Measurements from ENCODE around the gene CARD11.

The CARD11 gene

GRCh38 chr7:3033136-3033535 lies 10.5 kb downstream of the CARD11 start:
- TF ChIP-seq CTCF (IDR thresholded peaks at IDR 0.05; ENCODE audit: insufficient read depth, low read length) (no peak), GABPA (IDR thresholded peaks at IDR 0.05; ENCODE audit: low read depth) (no peak), POLR2AphosphoS5 (IDR thresholded peaks at IDR 0.05; ENCODE audit: low read depth) (no peak), REST (IDR thresholded peaks at IDR 0.05; ENCODE audit: insufficient replicate concordance, low read depth) (no peak), SPI1 (IDR thresholded peaks at IDR 0.05; ENCODE audit: borderline replicate concordance, low read depth) (no peak)
- H3K4me3 ChIP-seq (replicated peaks; ENCODE audit: insufficient read depth, low read length), result no peak overlapping the region
- DNase-seq (ENCODE audit: low read depth in 1 of 2, low spot score in 1 of 2), result no peak

GRCh38 chr7:3032256-3032655 lies 11.4 kb downstream of the CARD11 start:
- Histone ChIP-seq H3K4me3 (replicated peaks; ENCODE audit: insufficient read depth, low read length) (no peak overlapping the region), H3K27ac (replicated peaks) (no peak overlapping the region), H3K27me3 (ENCODE audit: insufficient read depth, poor library complexity, severe bottlenecking) (no peaks in the 10 kb centered on the region)
- no peak for TF ChIP-seq POLR2AphosphoS5 (IDR thresholded peaks at IDR 0.05; ENCODE audit: low read depth)
- no peak for TF ChIP-seq CTCF (IDR thresholded peaks at IDR 0.05; ENCODE audit: insufficient read depth, low read length)
- TF ChIP-seq REST (IDR thresholded peaks at IDR 0.05; ENCODE audit: insufficient replicate concordance, low read depth), result no peak
- TF ChIP-seq GABPA (IDR thresholded peaks at IDR 0.05; ENCODE audit: low read depth), result no peak
- no peak for TF ChIP-seq SPI1 (IDR thresholded peaks at IDR 0.05; ENCODE audit: borderline replicate concordance, low read depth)
- DNase-seq (ENCODE audit: low read depth in 1 of 2, low spot score in 1 of 2), result no peak

More at GRCh38 chr7:3033136-3033535, 10.5 kb downstream of the CARD11 start:
- H3K27ac ChIP-seq (replicated peaks), result no peak overlapping the region
- no peaks in the 10 kb centered on the region for H3K27me3 ChIP-seq (ENCODE audit: insufficient read depth, poor library complexity, severe bottlenecking)

- H3K27me3 ChIP-seq (ENCODE audit: insufficient read depth, poor library complexity, severe bottlenecking), result no peaks in the 10 kb centered on the region
- H3K4me3 ChIP-seq (replicated peaks; ENCODE audit: insufficient read depth, low read length), result no peak overlapping the region
- no peak overlapping the region for H3K27ac ChIP-seq (replicated peaks)
- DNase-seq (ENCODE audit: low read depth in 1 of 2, low spot score in 1 of 2), result no peak
- TF ChIP-seq CTCF (IDR thresholded peaks at IDR 0.05; ENCODE audit: insufficient read depth, low read length), result no peak
- TF ChIP-seq GABPA (IDR thresholded peaks at IDR 0.05; ENCODE audit: low read depth), result no peak
- TF ChIP-seq POLR2AphosphoS5 (IDR thresholded peaks at IDR 0.05; ENCODE audit: low read depth), result no peak
- no peak for TF ChIP-seq SPI1 (IDR thresholded peaks at IDR 0.05; ENCODE audit: borderline replicate concordance, low read depth)
- TF ChIP-seq REST (IDR thresholded peaks at IDR 0.05; ENCODE audit: insufficient replicate concordance, low read depth), result no peak
These were observed 14.5 kb downstream of the CARD11 start for GRCh38 chr7:3029138-3029537.

Measured in HL-60 (cell line).